ENCODE data around the gene HOXA7. TPM values are rescaled to one million over a fixed set of nuclear protein-coding genes. Genes with fewer than 3 reads are reported as not detected.

HOXA7 gene
- total and polyA plus RNA-seq, 4 experiments from 2014 or later = not detected

DNA sequence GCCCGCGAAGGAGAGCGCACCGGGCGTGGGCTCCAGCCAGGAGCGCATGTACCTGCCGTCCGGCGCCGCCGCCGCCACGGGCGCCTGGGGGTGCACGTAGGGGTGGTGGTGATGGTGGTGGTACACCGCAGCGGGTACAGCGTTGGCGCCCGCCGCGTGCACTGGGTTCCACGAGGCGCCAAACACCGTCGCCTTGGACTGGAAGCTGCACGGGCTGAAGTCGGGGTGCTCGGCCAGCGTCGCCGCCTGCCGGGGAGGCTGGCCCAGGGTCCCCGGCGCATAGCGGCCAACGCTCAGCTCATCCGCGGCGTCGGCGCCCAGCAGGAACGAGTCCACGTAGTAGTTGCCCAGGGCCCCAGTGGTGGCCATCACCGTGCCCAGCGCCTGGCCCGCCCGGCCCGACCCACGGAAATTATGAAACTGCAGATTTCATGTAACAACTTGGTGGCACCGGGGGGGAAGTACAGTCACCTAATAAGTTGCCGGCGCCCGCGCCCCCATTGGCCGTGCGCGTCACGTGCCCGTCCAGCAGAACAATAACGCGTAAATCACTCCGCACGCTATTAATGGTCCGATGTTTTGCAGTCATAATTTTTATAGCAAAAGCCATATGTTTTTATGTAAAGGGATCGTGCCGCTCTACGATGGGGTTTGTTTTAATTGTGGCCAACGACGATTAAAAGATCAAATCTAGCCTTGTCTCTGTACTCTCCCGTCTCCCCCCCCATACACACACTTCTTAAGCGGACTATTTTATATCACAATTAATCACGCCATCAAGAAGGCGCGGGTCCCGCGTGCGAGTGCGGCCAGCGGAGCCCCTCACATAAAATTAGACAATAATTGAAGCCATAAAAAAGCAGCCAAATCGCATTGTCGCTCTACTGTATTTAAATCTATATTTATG is 8.9 kb upstream of the HOXA7 start, which contains the start of gene HOXA9:
HOXA9 (minus strand) TSS at position 449 of the 907 bp plus-strand sequence; CDS start at position 369, 80 bp downstream.
- Mint-ChIP-seq H3K36me3 (no peaks in the 10 kb centered on the region), H3K27me3 (peaks cover 49 to 60% of the 10 kb centered on the region in 2 donors), H3K4me1 (peaks cover 14 to 36% (median 21%) of the 10 kb centered on the region in 4 donors), H3K9me3 (peaks cover 0 to 49% (median 5%) of the 10 kb centered on the region in 8 donors), H3K27ac (peak within 1 kb of the TSS in 5 of 7 donors; percentile 80 to 92 (median 89)), H3K4me3 (peak within 1 kb of the TSS; percentile 47 to 74 (median 65))
- peaks cover 43% of the 10 kb centered on the region for H3K4me1 ChIP-seq (ENCODE audit: insufficient read depth, low read length)
- no peak within 1 kb of the TSS for H3K4me3 ChIP-seq (ENCODE audit: low read length in 2 of 2)
- H3K27me3 ChIP-seq (ENCODE audit: insufficient read depth, low read length) = peaks cover 80% of the 10 kb centered on the region
- H3K9me3 ChIP-seq (ENCODE audit: control insufficient read depth in 1 of 2, low read length in 2 of 2) = no peaks in the 10 kb centered on the region
- ChIA-PET CTCF (ENCODE audit: partially characterized antibody) (interaction anchor here (1.0 to 2.1 kb wide), 5 partner anchors 12 to 1303 kb away, joined by 3 to 5 read pairs (median 3); no protein-coding TSS in a partner anchor), POLR2A (ENCODE audit: partially characterized antibody) (interaction anchor here (1.4 to 1.9 kb wide), 2 partner anchors 16 to 25 kb away, joined by 3 to 5 read pairs; no protein-coding TSS in a partner anchor)
- H3K36me3 ChIP-seq (ENCODE audit: insufficient read depth, low read length) = no peaks in the 10 kb centered on the region
- intact Hi-C loops (cut with micrococcal nuclease) = loop anchor here (5.0 to 10.0 kb wide), 4 partner anchors 661 to 1303 kb away; partner anchors contain the start of gene SNX10
- H3K27ac ChIP-seq (ENCODE audit: low read depth, low read length) = no peak within 1 kb of the TSS
- DNase-seq = peak in 1 of 5 donors; percentile 24

DNA sequence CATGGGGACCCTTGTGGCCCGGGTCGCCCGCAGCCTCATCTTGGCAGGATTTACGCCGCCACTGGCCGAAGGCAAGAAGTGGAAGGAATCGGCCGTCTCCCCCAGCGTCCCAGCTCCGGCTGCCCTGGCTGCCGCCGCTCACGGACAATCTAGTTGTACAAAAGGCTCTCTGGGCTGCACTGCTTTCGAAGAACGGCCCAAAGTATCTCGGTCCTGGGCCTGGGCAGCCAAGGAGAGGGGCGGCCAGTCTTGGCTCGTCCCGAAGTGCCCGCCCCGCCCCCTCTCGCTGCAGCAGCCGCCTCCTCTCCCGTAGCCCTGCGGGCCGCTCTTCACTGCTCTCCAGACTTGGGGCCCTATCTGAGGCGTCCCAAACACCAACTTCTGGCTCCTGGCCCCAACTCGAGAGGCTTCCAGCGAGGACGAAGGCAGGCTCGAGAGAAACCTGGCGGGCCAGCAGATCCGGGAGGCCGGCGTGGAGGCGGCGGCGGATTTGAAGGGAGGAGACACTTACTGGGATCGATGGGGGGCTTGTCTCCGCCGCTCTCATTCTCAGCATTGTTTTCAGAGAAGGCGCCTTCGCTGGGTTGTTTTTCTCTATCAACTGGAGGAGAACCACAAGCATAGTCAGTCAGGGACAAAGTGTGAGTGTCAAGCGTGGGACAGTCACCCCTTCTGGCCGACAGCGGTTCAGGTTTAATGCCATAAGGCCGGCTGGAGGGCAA is 8.1 kb upstream of the HOXA7 start:
- H3K27me3 Mint-ChIP-seq = peaks cover 52 to 66% of the 10 kb centered on the region in 2 donors
- Histone ChIP-seq H3K27me3 (ENCODE audit: insufficient read depth, low read length) (peaks cover 83% of the 10 kb centered on the region), H3K36me3 (ENCODE audit: insufficient read depth, low read length) (no peaks in the 10 kb centered on the region), H3K27ac (ENCODE audit: low read depth, low read length) (no peak overlapping the region), H3K9me3 (ENCODE audit: control insufficient read depth in 1 of 2, low read length in 2 of 2) (no peaks in the 10 kb centered on the region), H3K4me1 (ENCODE audit: insufficient read depth, low read length) (peaks cover 46% of the 10 kb centered on the region), H3K4me3 (ENCODE audit: low read length in 2 of 2) (no peak overlapping the region)
- no peaks in the 10 kb centered on the region for H3K36me3 Mint-ChIP-seq
- peaks cover 14 to 44% (median 25%) of the 10 kb centered on the region in 4 donors for H3K4me1 Mint-ChIP-seq
- peaks cover 0 to 49% (median 5%) of the 10 kb centered on the region in 8 donors for H3K9me3 Mint-ChIP-seq
- no peak for DNase-seq
- POLR2A ChIA-PET (ENCODE audit: partially characterized antibody) = interaction anchor here (1.9 kb wide), 1 partner anchor 26 kb away, joined by 5 read pairs; no protein-coding TSS in a partner anchor
- H3K27ac Mint-ChIP-seq = peak overlapping the region in 5 of 7 donors; percentile 25 to 92 (median 89)
- intact Hi-C loops (cut with micrococcal nuclease) = loop anchor here (5.0 to 10.0 kb wide), 6 partner anchors 67 to 1312 kb away; partner anchors contain the start of genes HOXA1 and SNX10
- CTCF ChIA-PET (ENCODE audit: partially characterized antibody) = no interaction called here
- H3K4me3 Mint-ChIP-seq = peak overlapping the region in 6 of 8 donors; percentile 25 to 73 (median 51)

DNA sequence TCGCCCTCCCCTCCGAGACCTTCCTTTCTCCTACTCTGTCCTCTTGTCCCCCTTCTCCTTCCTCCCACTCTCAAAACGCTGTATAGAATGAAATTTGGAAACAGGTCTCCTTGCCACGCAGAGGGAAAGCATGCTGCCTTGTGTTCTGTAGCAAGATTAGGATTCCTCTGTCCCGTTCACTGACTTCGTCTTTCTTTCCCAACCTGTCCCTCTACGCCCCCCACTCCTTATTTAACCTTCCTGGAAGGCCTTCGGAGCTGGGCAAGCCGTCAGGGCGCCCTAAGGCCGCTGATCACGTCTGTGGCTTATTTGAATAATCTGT is 7.5 kb upstream of the HOXA7 start:
- H3K27ac Mint-ChIP-seq = peak overlapping the region in 4 of 7 donors; percentile 19 to 92 (median 80)
- peaks cover 0 to 50% (median 5%) of the 10 kb centered on the region in 8 donors for H3K9me3 Mint-ChIP-seq
- POLR2A ChIA-PET (ENCODE audit: partially characterized antibody) = no interaction called here
- peaks cover 45% of the 10 kb centered on the region for H3K4me1 ChIP-seq (ENCODE audit: insufficient read depth, low read length)
- no peak overlapping the region for H3K4me3 ChIP-seq (ENCODE audit: low read length in 2 of 2)
- peak overlapping the region in 2 of 8 donors; percentile 26 to 32 for H3K4me3 Mint-ChIP-seq
- no peak overlapping the region for H3K27ac ChIP-seq (ENCODE audit: low read depth, low read length)
- no peaks in the 10 kb centered on the region for H3K9me3 ChIP-seq (ENCODE audit: control insufficient read depth in 1 of 2, low read length in 2 of 2)
- no peaks in the 10 kb centered on the region for H3K36me3 Mint-ChIP-seq
- intact Hi-C loops (cut with micrococcal nuclease) = loop anchor here (5.0 to 10.0 kb wide), 5 partner anchors 67 to 1312 kb away; partner anchors contain the start of genes HOXA1 and SNX10
- H3K36me3 ChIP-seq (ENCODE audit: insufficient read depth, low read length) = no peaks in the 10 kb centered on the region
- H3K4me1 Mint-ChIP-seq = peaks cover 14 to 44% (median 24%) of the 10 kb centered on the region in 4 donors
- peaks cover 85% of the 10 kb centered on the region for H3K27me3 ChIP-seq (ENCODE audit: insufficient read depth, low read length)
- CTCF ChIA-PET (ENCODE audit: partially characterized antibody) = interaction anchor here (1.7 kb wide), 1 partner anchor 15 kb away, joined by 8 read pairs; no protein-coding TSS in a partner anchor
- no peak for DNase-seq
- H3K27me3 Mint-ChIP-seq = peaks cover 53 to 69% of the 10 kb centered on the region in 2 donors

DNA sequence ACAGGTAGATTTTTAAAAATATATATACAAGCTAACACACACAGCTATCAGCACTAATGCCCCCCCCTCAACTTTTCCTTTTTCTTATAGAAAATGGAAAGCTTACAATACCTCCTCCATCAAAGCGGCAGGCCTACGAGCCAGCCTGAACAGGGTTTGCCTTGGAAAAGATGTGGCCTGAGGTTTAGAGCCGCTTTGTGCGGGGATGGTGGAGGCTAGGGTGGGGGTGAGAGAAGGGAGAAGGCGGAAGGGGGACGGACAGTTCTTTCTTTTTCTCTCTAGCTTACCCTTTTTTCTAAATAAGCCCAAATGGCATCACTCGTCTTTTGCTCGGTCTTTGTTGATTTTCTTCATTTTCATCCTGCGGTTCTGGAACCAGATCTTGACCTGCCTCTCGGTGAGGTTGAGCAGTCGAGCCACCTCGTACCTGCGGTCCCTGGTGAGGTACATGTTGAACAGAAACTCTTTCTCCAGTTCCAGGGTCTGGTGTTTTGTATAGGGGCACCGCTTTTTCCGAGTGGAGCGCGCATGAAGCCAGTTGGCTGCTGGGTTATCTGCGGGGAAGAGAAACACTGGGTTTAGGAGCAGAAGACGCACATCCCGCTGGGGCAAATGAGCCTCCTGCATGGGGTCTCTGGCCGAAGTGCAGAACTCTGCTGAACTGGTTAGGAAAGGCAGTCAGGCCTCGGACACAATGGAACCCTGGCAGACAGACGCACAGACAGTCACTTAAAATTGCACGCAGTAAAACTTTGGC is 7.0 kb upstream of the HOXA7 start:
- Mint-ChIP-seq H3K4me3 (peak overlapping the region in 2 of 8 donors; percentile 13 to 32), H3K27me3 (peaks cover 51 to 69% of the 10 kb centered on the region in 2 donors), H3K4me1 (peaks cover 13 to 44% (median 22%) of the 10 kb centered on the region in 4 donors), H3K36me3 (no peaks in the 10 kb centered on the region), H3K9me3 (peaks cover 0 to 49% (median 3%) of the 10 kb centered on the region in 8 donors), H3K27ac (peak overlapping the region in 5 of 7 donors; percentile 2 to 89 (median 20))
- H3K27me3 ChIP-seq (ENCODE audit: insufficient read depth, low read length) = peaks cover 85% of the 10 kb centered on the region
- no peak overlapping the region for H3K4me3 ChIP-seq (ENCODE audit: low read length in 2 of 2)
- H3K27ac ChIP-seq (ENCODE audit: low read depth, low read length) = no peak overlapping the region
- no peaks in the 10 kb centered on the region for H3K9me3 ChIP-seq (ENCODE audit: control insufficient read depth in 1 of 2, low read length in 2 of 2)
- no peaks in the 10 kb centered on the region for H3K36me3 ChIP-seq (ENCODE audit: insufficient read depth, low read length)
- intact Hi-C loops (cut with micrococcal nuclease) = loop anchor here (5.0 to 10.0 kb wide), 5 partner anchors 66 to 1311 kb away; partner anchors contain the start of genes HOXA1 and SNX10
- ChIA-PET CTCF (ENCODE audit: partially characterized antibody) (interaction anchor here (1.0 to 3.6 kb wide), 12 partner anchors 13 to 1312 kb away, joined by 3 to 66 read pairs (median 7); partner anchors contain the start of gene HOXA3), POLR2A (ENCODE audit: partially characterized antibody) (no interaction called here)
- H3K4me1 ChIP-seq (ENCODE audit: insufficient read depth, low read length) = peaks cover 40% of the 10 kb centered on the region
- DNase-seq = no peak

- Histone ChIP-seq H3K27me3 (ENCODE audit: insufficient read depth, low read length) (peaks cover 84% of the 10 kb centered on the region), H3K36me3 (ENCODE audit: insufficient read depth, low read length) (no peaks in the 10 kb centered on the region), H3K27ac (ENCODE audit: low read depth, low read length) (no peak overlapping the region), H3K4me1 (ENCODE audit: insufficient read depth, low read length) (peaks cover 40% of the 10 kb centered on the region), H3K4me3 (ENCODE audit: low read length in 2 of 2) (no peak overlapping the region), H3K9me3 (ENCODE audit: control insufficient read depth in 1 of 2, low read length in 2 of 2) (no peaks in the 10 kb centered on the region)
- Mint-ChIP-seq H3K9me3 (peaks cover 0 to 43% (median 2%) of the 10 kb centered on the region in 8 donors), H3K27me3 (peaks cover 50 to 68% of the 10 kb centered on the region in 2 donors), H3K4me3 (peak overlapping the region in 1 of 8 donors; percentile 13), H3K4me1 (peaks cover 16 to 45% (median 26%) of the 10 kb centered on the region in 4 donors), H3K36me3 (peaks cover 0 to 3% of the 10 kb centered on the region in 2 donors), H3K27ac (peak overlapping the region in 2 of 7 donors; percentile 9 to 89)
- ChIA-PET POLR2A (ENCODE audit: partially characterized antibody) (interaction anchor here (0.5 kb wide), 1 partner anchor 785 kb away, joined by 3 read pairs; no protein-coding TSS in a partner anchor), CTCF (ENCODE audit: partially characterized antibody) (interaction anchor here (0.8 to 3.6 kb wide), 14 partner anchors 9 to 1311 kb away, joined by 3 to 66 read pairs (median 6); partner anchors contain the start of genes HOXA3 and HOXA5)
- DNase-seq = no peak
- intact Hi-C loops (cut with micrococcal nuclease) = loop anchor here (5.0 to 10.0 kb wide), 5 partner anchors 65 to 1310 kb away; partner anchors contain the start of genes HOXA1 and SNX10
Observed at GRCh38 chr7:27162561-27163287, 6.2 kb upstream of the HOXA7 start.

Data from CD4-positive, alpha-beta memory T cell (primary cell).